SK-N-SH (cell line): Measurements from ENCODE around the gene FRMD5. TPM values are rescaled to one million over a fixed set of nuclear protein-coding genes. Genes with fewer than 3 reads are reported as not detected.
"Not testable (repeated sequence)": the region's sequence is repeated elsewhere in the genome, so short reads cannot be mapped to it uniquely, and the experiment has no call there.

Experiments
- CTCF ChIA-PET: fragments of 300-600, 350-600 bp; formaldehyde crosslinking; extraction: SDS; loops from one replicate; lab custom pipeline; 2021; lab: Yijun Ruan, JAX
- POLR2A ChIA-PET: fragments of 350-600 bp; sonication (Branson Sonifier 250); formaldehyde crosslinking; extraction: SDS; loops from one replicate; lab custom pipeline; 2020; ENCODE audit warnings: antibody characterized with exemption, inconsistent platforms; lab: Yijun Ruan, JAX
- DNase-seq: peaks from one replicate; pipeline ENCODE4 v3.0.0; 2012
- H2AFZ ChIP-seq: fragments of 200-600 bp; sonication (generic); 2 replicates; pipeline ENCODE4 v1.8.1; 2016; ENCODE audit warnings: antibody characterized with exemption, mild to moderate bottlenecking, low read depth
- H3F3A ChIP-seq: fragments of 200-600 bp; sonication (generic); replicated peaks from 2 replicates; pipeline ENCODE3; 2016; ENCODE audit warnings: antibody characterized with exemption, mild to moderate bottlenecking; ENCODE audit not compliant: insufficient read depth
- H3K27ac ChIP-seq, 2 experiments: fragments of 200-500 bp in 1 of 2; fragments of 200-600 bp in 1 of 2; sonication (Bioruptor generic) in 1 of 2; sonication (generic), shearing (Covaris generic) in 1 of 2; 2 replicates each; pipeline versions ENCODE4 v1.5.1 to v1.6.1; 2014 to 2016; ENCODE audit warnings: low read depth in 2 of 2, inconsistent platforms in 1 of 2, low read length in 1 of 2, mild to moderate bottlenecking in 1 of 2, mixed read lengths in 1 of 2
- H3K27me3 ChIP-seq: fragments of 200-600 bp; sonication (generic), shearing (Covaris generic); 2 replicates; pipeline ENCODE4 v1.6.1; 2016; ENCODE audit warnings: mixed run types; ENCODE audit not compliant: insufficient read depth
- H3K36me3 ChIP-seq, 2 experiments: fragments of 200-500 bp in 1 of 2; fragments of 200-600 bp in 1 of 2; sonication (Bioruptor generic) in 1 of 2; sonication (generic) in 1 of 2; replicated peaks in 1 of 2; 2 replicates each; pipeline versions ENCODE3 to v1.5.1; 2014 to 2016; ENCODE audit warnings: low read length in 1 of 2, mild to moderate bottlenecking in 1 of 2; ENCODE audit not compliant: insufficient read depth in 2 of 2, control insufficient read depth in 1 of 2
- H3K4me1 ChIP-seq, 2 experiments: fragments of 200-500 bp in 1 of 2; fragments of 200-600 bp in 1 of 2; sonication (Bioruptor generic) in 1 of 2; sonication (generic), shearing (Covaris generic) in 1 of 2; 2 replicates each; pipeline versions ENCODE4 v1.5.1 to v1.6.1; 2014 to 2016; ENCODE audit warnings: low read depth in 1 of 2, low read length in 1 of 2, mixed run types in 1 of 2; ENCODE audit not compliant: insufficient read depth in 2 of 2, control insufficient read depth in 1 of 2
- H3K4me2 ChIP-seq: fragments of 200-600 bp; sonication (generic), shearing (Covaris generic); 2 replicates; pipeline ENCODE4 v1.6.1; 2017; ENCODE audit warnings: mixed run types
- H3K4me3 ChIP-seq, 2 experiments: fragments of 200-500 bp in 1 of 2; fragments of 200-600 bp in 1 of 2; sonication (Bioruptor generic) in 1 of 2; sonication (generic), shearing (Covaris generic) in 1 of 2; 2 replicates each; pipeline versions ENCODE4 v1.5.1 to v1.8.1; 2014 to 2016; ENCODE audit warnings: low read depth in 2 of 2, inconsistent platforms in 1 of 2, low read length in 1 of 2, mild to moderate bottlenecking in 1 of 2, mixed read lengths in 1 of 2, moderate library complexity in 1 of 2
- H3K79me2 ChIP-seq: fragments of 200-600 bp; sonication (generic); 2 replicates; pipeline ENCODE4 v1.8.1; 2017; ENCODE audit warnings: mild to moderate bottlenecking; ENCODE audit not compliant: insufficient read depth
- H3K9ac ChIP-seq: fragments of 200-600 bp; sonication (generic); 2 replicates; pipeline ENCODE4 v1.6.1; 2017; ENCODE audit warnings: mixed run types
- H3K9me2 ChIP-seq: fragments of 200-600 bp; sonication (generic); 2 replicates; pipeline ENCODE4 v1.6.1; 2017; ENCODE audit warnings: mixed run types
- H3K9me3 ChIP-seq: fragments of 200-600 bp; sonication (generic); 2 replicates; pipeline ENCODE4 v1.6.1; 2017; ENCODE audit warnings: mixed run types, mild to moderate bottlenecking, moderate library complexity
- H4K20me1 ChIP-seq: fragments of 200-600 bp; sonication (generic); 2 replicates; pipeline ENCODE4 v1.6.1; 2017; ENCODE audit warnings: mild to moderate bottlenecking, mixed run types; ENCODE audit not compliant: insufficient read depth
- WGBS: methylation state at CpG from one replicate; pipeline ENCODE4 v1.1.6; 2017; ENCODE audit warnings: low lambda C conversion rate; 5-methylcytosine and 5-hydroxymethylcytosine counted together
- polyA plus RNA-seq, 3 experiments: library from polyadenylated mRNA; depleted of rRNA; stranded (reverse); fragments of >200 nt; gene quantifications; 2 replicates each; pipeline ENCODE4 v1.2.3, GENCODE V29; 2012

FRMD5 gene
- polyA plus RNA-seq, 1 of the 3 experiments (the other 2 are of a cell fraction) = 24.8 TPM

DNA sequence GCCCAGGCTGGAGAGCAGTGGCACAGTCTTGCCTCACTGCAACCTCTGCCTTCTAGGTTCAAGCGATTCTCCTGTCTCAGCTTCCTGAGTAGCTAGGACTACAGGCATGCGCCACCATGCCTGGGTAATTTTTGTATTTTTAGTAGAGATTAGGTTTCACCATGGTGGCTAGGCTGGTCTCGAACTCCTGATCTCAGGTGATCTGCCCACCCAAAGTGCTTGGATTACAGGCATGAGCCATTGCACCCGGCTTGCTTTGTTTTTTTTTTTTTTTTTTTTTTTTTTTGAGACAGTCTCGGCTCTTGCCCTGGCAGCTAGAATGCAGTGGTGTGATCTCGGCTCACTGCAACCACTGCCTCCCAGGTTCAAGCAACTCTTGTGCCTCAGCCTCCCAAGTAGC, 362.6 kb downstream of the FRMD5 start:
- H3K36me3 ChIP-seq, H3K9me3 ChIP-seq, DNase-seq, H2AFZ ChIP-seq, H3K9me2 ChIP-seq, H3K4me2 ChIP-seq, H3K27me3 ChIP-seq, POLR2A ChIA-PET, H3K27ac ChIP-seq, H4K20me1 ChIP-seq, H3K4me1 ChIP-seq, H3K9ac ChIP-seq, H3K4me3 ChIP-seq: not testable (repeated sequence)
- 100% methylated on average over 6 of the region's 6 CpGs for WGBS
- CTCF ChIA-PET = interaction anchor here (1.1 kb wide), 1 partner anchor 69 kb away, joined by 3 read pairs; no protein-coding TSS in a partner anchor
- Histone ChIP-seq H3K79me2 (peaks cover 48% of the 10 kb centered on the region), H3F3A (peaks cover 18% of the 10 kb centered on the region)

DNA sequence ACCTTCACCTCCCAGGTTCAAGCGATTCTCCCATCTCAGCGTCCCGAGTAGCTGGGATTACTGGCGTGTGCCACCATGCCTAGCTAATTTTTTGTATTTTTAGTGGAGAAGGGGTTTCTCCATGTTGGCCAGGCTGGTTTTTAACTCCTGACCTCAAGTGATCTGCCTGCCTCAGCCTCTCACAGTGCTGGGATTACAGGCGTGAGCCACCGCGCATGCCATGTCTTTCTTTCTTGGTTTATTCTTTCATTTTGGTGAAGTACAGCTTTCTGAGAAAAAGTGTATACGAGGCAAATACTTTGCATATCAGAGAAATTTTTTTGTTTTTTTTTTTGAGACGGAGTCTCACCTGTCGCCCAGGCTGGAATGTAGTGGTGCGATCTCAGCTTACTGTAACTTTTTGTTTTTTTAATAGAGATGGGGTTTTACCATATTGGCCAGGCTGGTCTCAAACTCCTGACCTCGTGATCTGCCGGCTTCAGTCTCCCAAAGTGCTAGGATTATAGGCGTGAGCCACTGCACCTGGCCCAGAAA, 363.5 kb downstream of the FRMD5 start:
- H3K36me3 ChIP-seq, DNase-seq, H4K20me1 ChIP-seq, H3K27me3 ChIP-seq, H3K9me2 ChIP-seq, POLR2A ChIA-PET, CTCF ChIA-PET, H3K4me2 ChIP-seq, H3K9me3 ChIP-seq, H3K4me3 ChIP-seq, H3K27ac ChIP-seq, H2AFZ ChIP-seq, H3K9ac ChIP-seq, H3K4me1 ChIP-seq: not testable (repeated sequence)
- peaks cover 19% of the 10 kb centered on the region for H3F3A ChIP-seq
- H3K79me2 ChIP-seq = peaks cover 57% of the 10 kb centered on the region
- WGBS = 97% methylated on average over 14 of the region's 14 CpGs

DNA sequence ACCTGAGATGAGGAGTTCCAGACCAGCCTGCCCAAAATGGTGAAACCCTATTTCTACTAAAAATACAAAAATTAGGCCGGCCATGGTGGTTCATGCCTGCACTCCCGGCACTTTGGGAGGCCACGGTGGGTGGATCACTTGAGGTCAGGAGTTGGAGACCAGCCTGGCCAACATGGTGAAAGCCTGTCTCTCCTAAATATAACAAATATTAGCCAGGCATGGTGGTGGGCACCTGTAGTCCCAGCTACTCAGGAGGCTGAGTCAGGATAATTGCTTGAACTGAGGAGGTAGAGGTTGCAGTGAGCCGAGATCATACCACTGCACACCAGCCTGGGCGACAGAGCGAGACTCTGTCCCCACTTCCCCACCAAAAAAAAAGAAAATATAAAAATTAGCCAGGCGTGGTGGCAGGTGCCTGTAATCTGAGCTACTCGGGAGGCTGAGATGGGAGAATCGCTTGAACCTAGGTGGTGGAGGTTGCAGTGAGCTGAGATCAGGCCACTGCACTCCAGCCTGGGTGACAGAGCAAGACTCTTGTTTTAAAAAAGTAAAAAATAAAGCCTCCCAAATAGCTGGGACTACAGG, 364.3 kb downstream of the FRMD5 start:
- CTCF ChIA-PET = interaction anchor here (1.0 kb wide), 1 partner anchor 26 kb away, joined by 3 read pairs; no protein-coding TSS in a partner anchor
- peaks cover 11% of the 10 kb centered on the region for H3F3A ChIP-seq
- POLR2A ChIA-PET = not testable (repeated sequence)

DNA sequence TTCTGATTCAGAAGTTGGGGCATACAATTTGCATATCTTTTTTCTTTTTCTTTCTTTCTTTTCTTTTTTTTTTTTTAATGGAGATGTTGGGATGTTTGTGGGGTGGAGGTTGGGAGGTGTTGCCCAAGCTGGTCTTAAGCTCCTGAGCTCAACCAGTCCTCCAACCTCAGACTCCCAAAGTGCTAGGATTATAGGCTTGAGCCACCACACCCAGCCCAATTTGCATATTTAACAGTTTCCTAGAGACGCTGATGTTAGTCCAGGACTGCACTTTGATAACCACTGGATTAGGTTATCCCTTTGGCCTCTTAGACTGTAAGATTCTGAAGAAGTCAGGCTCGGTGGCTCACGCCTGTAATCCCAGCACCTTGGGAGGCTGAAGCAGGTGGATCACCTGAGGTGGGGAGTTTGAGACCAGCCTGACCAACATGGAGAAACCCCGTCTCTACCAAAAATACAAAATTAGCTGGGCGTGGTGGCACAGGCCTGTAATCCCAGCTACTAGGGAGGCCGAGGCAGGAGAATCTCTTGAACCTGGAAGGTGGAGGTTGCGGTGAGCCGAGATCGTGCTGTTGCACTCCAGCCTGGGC, 365.0 kb downstream of the FRMD5 start:
- CTCF ChIA-PET = interaction anchor here (1.0 kb wide), 1 partner anchor 25 kb away, joined by 3 read pairs; no protein-coding TSS in a partner anchor
- H3F3A ChIP-seq = peaks cover 12% of the 10 kb centered on the region

More for the DNA sequence above, 364.3 kb downstream of the FRMD5 start:
- not testable (repeated sequence) for H3K4me1 ChIP-seq, H3K27me3 ChIP-seq, H3K4me3 ChIP-seq, H2AFZ ChIP-seq, H3K27ac ChIP-seq, H3K4me2 ChIP-seq, H3K9me3 ChIP-seq, H3K9ac ChIP-seq, DNase-seq, H3K36me3 ChIP-seq, H3K9me2 ChIP-seq, H4K20me1 ChIP-seq
- WGBS = 94% methylated on average over 9 of the region's 9 CpGs
- peaks cover 63% of the 10 kb centered on the region for H3K79me2 ChIP-seq

More for the DNA sequence above, 365.0 kb downstream of the FRMD5 start:
- H3K9me3 ChIP-seq, H3K9ac ChIP-seq, H3K4me1 ChIP-seq, H3K9me2 ChIP-seq, H3K27me3 ChIP-seq, H4K20me1 ChIP-seq, H3K4me2 ChIP-seq, POLR2A ChIA-PET, H2AFZ ChIP-seq, DNase-seq, H3K36me3 ChIP-seq, H3K27ac ChIP-seq, H3K4me3 ChIP-seq: not testable (repeated sequence)
- WGBS = 98% methylated on average over 9 of the region's 9 CpGs
- peaks cover 63% of the 10 kb centered on the region for H3K79me2 ChIP-seq
